HEK293T (cell line): ENCODE measurements around the gene ITGB8.

Experiments used
- BHLHE40 ChIP-seq: fragments of 450-650 bp; IDR thresholded peaks from 2 replicates; pipeline ENCODE4 v1.6.1; 2016; ENCODE audit warnings: mild to moderate bottlenecking, moderate library complexity, borderline replicate concordance
- FOXM1 ChIP-seq: fragments of 450-650 bp; IDR thresholded peaks from 2 replicates; pipeline ENCODE4 v1.6.1; 2017; ENCODE audit warnings: mild to moderate bottlenecking, borderline replicate concordance
- SP1 ChIP-seq: fragments of 450-650 bp; IDR thresholded peaks from 2 replicates; pipeline ENCODE4 v1.6.1; 2017
- TARDBP ChIP-seq: fragments of 450-650 bp; IDR thresholded peaks from 2 replicates; pipeline ENCODE4 v1.6.1; 2016

DNA sequence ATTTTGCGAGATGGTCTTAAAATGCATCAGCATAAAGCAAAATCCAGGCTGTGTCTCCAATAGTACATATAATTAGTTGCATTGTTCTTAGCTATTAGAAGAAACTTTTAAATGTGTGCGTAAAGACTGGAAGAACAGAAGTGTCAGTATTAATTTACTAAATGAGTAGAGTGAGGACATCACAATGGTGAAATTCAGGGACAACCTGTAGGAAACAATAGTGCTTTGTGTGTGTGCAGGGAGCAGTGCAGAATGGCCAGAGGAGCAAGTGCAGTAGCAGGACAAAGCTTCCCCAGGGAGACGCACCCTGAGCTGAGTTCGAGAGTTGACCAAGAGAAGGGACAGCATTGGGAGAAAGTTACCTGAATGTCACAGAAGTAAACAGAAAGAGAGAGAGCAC lies 13.7 kb downstream of the ITGB8 start:
- TF ChIP-seq SP1: no peak
- TF ChIP-seq TARDBP: no peak
- TF ChIP-seq BHLHE40: no peak
- no peak for TF ChIP-seq FOXM1
